GM19397 (cell line): ENCODE data around the gene PHLPP1.

ENCODE experiments used
- ATAC-seq: cut with Tn5 transposase; IDR thresholded peaks from one replicate; pipeline ENCODE4 v1.9.1; 2021; ENCODE audit warnings: mild to moderate bottlenecking, moderate library complexity; ENCODE audit not compliant: unreplicated experiment

PHLPP1 gene

GRCh38 chr18:62974928-62975675 is 259.8 kb downstream of the PHLPP1 start:
- ATAC-seq: no peak

- ATAC-seq: no peak
Measured at GRCh38 chr18:62975785-62976184, 260.4 kb downstream of the PHLPP1 start.

GRCh38 chr18:62976227-62976626 is 260.9 kb downstream of the PHLPP1 start:
- ATAC-seq: no peak

GRCh38 chr18:62977512-62977911 is 262.2 kb downstream of the PHLPP1 start:
- no peak for ATAC-seq

- ATAC-seq: no peak
Measured at GRCh38 chr18:62978251-62979049, 263.1 kb downstream of the PHLPP1 start.

GRCh38 chr18:62979176-62979575 is 263.8 kb downstream of the PHLPP1 start:
- no peak for ATAC-seq

- ATAC-seq: no peak
Measured at GRCh38 chr18:62979900-62980299, 264.6 kb downstream of the PHLPP1 start.

- ATAC-seq: no peak
Measured at GRCh38 chr18:62981566-62981965, 266.2 kb downstream of the PHLPP1 start.

GRCh38 chr18:62982600-62983251 is 267.4 kb downstream of the PHLPP1 start:
- no peak for ATAC-seq

- ATAC-seq: no peak
Measured at GRCh38 chr18:62984656-62985315, 269.4 kb downstream of the PHLPP1 start.

GRCh38 chr18:62986490-62986889 is 271.1 kb downstream of the PHLPP1 start:
- ATAC-seq: no peak

GRCh38 chr18:62987055-62987830 is 271.9 kb downstream of the PHLPP1 start:
- no peak for ATAC-seq

- no peak for ATAC-seq
Measured at GRCh38 chr18:62987859-62988258, 272.5 kb downstream of the PHLPP1 start.

- ATAC-seq: no peak
Measured at GRCh38 chr18:62988471-62988870, 273.1 kb downstream of the PHLPP1 start.

GRCh38 chr18:62989195-62989594 is 273.9 kb downstream of the PHLPP1 start:
- ATAC-seq: no peak

- ATAC-seq: no peak
Measured at GRCh38 chr18:62990653-62991052, 275.3 kb downstream of the PHLPP1 start.

GRCh38 chr18:62991389-62991788 is 276.0 kb downstream of the PHLPP1 start:
- no peak for ATAC-seq

- ATAC-seq: no peak
Measured at GRCh38 chr18:62991959-62992358, 276.6 kb downstream of the PHLPP1 start.

GRCh38 chr18:62992877-62993365 is 277.6 kb downstream of the PHLPP1 start:
- no peak for ATAC-seq

GRCh38 chr18:62996566-62996965 is 281.2 kb downstream of the PHLPP1 start:
- no peak for ATAC-seq
